G401.6 (cell line): Measurements from ENCODE around the gene CRY1.
"Not testable (repeated sequence)": the region's sequence is repeated elsewhere in the genome, so short reads cannot be mapped to it uniquely, and the experiment has no call there.

Experiments
- FAIRE-seq: peaks from 2 replicates; lab custom pipeline; 2012; peaks lifted over from hg19 to GRCh38; lab: Jason Lieb, UNC

Gene CRY1

DNA sequence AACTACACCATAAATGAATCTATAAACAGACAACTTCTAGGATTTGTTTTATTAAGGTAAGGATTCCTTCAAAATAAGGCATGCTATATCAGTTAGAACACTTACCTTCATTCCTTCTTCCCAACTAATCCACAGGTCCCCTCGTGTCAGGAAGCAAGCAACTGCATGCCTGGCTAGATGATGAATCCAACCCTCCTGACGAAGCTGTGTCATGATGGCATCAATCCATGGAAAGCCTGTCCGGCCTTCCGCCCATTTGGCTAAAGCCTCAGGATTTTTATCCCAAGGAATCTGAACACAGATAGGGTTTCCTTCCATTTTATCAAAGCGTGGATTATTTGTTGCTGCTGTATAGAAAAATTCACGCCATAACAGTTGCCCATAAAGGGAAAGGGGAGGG, 93.9 kb downstream of the CRY1 start:
- FAIRE-seq: no peak

DNA sequence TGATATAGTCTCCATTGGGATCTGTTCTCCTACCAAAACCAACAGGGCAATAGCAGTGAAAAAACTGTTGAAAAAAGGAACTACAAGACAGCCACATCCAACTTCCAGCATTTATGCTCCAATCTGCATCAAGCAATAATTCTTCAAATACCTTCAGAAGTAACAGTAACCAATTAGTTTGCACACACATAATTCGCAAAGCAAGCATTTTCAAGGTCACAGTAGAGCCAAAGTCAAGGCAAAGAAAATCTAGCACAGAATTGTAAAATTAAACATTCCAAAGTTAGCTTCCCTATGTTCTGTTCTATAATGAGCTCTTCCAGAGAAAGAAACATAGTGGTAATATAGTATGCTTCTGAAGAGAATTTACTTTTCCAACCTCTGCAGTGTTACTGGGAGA, 95.4 kb downstream of the CRY1 start:
- peak; percentile 19 for FAIRE-seq

DNA sequence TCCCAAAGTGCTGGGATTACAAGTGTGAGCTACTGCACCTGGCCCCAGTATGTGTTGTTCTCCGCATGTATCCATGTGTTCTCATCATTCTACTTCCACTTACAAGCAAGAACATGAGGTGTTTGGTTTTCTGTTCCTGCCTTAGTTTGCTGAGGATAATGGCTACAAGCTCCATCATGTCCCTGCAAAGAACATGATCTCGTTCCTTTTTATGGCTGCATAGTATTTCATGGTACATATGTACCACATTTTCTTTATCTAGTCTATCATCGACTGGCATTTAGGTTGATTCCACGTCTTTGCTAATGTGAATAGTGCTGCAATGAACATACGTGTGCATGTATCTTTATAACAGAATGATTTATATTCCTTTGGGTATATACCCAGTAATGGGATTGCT, 97.2 kb downstream of the CRY1 start:
- not testable (repeated sequence) for FAIRE-seq

DNA sequence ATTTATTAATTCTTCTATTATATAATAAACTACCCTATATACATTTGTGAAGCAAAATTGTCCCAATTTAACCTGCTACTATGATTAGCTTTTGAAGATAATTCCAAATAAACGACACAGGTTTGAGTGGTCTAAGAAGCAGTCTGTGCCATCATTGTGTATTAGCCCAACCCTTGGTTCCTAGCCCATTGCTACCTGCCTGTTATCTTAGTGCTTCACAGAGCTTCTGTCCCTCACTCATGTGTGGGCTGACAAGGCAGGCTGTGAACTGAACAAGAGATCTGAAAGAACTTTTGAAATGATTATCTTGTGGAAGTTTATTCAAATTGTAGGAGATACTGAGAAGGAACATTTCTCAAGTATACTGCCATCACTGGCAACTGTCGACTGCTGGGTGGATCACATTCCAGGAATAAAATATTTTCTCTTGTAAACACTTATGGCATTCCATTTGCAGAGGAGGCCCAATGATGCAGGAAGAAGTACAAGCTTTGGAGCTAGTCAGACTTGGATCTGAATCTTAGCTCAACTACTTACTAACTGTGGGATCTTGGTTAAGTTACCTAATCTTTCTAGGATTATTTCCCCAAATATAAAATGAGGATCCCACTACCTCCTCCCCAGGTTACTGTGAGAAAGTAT, 98.6 kb downstream of the CRY1 start:
- no peak for FAIRE-seq

DNA sequence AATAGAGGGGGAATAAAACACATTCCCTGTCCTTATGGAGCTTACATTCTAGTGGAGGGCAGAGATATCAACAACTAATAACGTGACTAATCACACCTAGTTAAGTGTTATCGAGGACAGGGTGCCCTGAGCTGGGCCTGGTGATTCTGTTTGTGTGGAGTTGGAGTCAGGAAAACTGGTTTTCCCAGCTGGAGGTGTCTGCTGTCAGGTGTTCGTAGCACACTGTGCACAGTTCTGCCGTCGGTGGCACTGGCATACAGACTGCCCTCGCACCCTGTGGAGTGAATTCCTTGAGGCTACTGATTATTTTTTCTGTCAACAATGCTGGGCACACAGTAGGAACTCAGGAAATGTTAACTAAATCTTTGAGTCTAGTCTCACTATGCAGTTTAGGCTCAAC, 105.5 kb downstream of the CRY1 start:
- no peak for FAIRE-seq

DNA sequence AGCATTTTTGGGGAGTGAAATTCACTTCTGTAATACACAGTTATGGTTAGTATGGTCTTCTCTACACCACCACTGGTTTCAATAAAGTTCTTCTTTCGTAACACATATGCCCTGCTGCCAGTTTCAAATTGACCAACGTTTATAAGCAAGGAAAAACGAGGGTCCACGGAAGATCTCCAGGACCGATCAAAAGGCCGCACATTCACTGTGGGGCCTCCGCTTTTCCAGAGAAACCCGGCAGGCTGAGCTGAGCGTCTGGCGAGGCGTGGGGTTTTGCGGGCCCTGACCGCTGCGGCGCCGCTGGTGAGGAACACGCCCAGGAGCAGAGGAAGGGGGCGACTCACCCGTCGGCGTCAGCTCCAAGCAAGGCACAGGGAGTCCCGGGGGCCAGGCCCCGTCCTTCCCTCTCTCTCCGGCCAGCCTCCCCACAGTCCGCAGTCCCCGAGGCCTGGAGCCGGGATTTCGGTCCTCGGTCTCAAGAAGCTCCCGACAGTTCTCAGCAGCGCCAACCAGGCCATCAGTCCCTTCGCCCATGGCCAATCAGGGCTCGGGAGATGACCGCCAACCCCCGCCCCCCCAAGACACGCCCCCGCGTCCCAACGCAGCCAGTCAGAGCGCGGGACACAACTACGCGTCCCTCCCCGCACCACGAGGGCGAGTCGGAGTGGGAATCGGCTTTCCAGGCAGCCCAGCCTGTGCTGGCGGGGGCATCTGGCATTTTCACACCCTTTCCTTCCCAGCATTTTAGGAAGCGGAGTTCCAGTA, 106.5 kb downstream of the CRY1 start, which contains the start of gene MTERF2:
Gene MTERF2, minus strand, starts transcription at position 522 of the 765 bp plus-strand sequence. CDS start 8,432 bp downstream, outside the sequence.
- peak; percentile 97 for FAIRE-seq

DNA sequence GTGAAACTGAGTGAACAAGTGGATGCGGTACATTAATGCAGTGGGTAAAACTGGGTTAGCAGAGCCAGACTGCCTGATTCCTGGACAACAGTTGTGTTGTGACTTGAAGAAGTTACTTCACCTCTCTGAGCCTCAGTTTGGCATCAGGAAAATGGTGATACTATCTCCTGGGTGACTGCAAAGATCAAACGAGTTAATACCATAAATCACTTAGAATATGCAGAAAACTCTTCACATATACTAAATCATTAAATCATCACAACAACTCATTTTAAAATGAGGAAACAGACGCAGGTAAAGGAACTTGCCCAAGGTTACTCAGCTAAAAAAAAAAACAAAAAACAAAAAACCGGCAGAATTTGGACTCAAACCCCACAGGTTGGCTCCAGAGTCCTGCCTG, 107.2 kb downstream of the CRY1 start:
- FAIRE-seq: no peak

DNA sequence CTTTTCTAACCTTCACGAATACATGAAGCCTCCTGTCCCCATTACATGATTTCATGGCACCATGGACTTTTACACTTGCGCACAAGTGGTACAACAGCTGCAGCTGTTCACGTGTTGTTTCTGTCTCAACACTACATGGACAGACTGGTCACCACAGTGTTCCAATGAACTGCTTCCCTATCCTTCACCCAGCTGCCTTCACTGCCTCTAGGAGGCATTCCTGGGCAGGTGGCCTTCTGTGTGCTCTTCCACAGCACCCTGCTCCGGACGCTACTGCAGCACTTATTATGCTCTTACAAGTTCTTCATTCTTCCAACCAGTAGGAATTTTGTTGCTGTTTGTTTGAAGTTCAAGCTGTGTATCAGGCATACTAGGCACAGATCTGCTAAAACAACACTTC, 107.9 kb downstream of the CRY1 start:
- no peak for FAIRE-seq

DNA sequence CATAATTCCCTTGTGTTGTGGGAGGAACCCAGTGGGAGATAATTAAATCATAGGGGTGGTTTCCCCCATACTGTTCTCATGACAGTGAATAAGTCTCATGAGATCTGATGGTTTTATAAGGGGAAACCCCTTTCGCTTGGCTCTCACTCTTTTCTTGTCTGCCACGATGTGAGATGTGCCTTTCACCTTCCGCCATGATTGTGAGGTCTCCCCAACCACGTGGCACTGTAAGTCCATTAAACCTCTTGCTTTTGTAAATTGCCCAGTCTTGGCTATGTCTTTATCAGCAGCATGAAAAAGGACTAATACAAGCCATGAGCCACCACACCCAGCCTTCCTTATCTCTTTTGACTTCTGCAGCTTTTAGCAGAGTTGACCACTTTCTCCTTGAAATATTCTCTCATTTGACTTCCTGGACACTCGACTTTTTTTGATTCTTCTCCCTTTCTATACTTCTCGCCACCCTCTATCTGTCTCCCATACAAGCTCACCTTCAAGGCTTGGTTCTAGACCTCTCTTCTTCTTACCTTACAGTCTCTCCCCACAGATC, 108.7 kb downstream of the CRY1 start:
- FAIRE-seq: no peak

DNA sequence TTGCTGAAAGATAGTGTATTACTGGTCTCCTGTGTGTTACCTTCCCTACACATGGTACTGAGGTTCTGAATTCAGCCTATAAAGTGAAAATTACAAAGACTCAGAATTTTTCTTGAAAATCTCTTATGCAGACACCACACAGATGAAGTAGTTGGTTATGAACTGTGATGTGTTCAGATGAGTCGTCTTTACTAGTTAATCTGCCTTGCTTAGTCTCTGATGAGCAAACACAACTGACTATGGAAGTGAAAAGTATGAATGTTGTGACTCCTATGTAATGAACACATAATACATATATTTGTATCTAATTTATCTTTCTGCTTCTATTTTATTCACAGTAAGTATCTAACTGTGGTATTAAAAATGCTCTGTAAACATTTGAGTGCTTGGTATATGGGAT, 111.1 kb downstream of the CRY1 start:
- FAIRE-seq: no peak

DNA sequence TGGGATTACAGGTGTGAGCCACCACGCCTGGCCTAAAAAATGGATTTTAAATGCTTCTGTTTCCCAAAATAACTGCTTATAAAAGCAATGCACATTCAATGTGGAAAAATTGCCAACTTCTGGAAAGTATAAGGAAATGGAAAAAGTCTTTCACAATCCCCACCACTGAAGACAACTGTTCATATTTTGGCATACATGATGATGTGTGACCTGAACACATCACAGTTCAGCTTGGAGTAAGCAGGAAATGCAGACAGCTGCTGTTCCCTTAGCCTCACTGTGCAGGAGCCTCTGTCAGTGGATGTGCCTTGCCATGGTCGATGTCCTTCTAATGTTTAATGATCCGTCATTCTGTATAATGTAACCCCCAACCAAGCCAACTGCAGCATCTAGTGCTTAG, 111.6 kb downstream of the CRY1 start:
- no peak for FAIRE-seq

DNA sequence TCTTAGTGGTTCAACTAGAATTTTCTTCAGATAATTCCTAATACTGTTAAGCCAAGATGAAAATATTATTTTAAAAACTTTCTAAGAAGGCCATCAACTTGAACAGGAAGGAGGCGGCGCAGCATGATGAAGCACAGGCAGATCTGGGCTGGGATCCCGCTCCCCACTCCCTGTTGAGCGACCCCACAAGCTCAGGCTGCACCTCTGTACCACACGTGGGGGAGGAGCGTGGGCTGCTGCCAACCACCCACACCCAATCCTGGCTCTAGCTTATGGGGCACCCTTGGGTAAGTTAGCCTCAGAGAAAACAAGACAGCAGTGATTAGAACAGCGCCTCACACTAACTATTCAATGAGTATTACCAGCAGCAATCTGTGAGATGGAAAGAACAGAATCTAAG, 112.4 kb downstream of the CRY1 start:
- no peak for FAIRE-seq

DNA sequence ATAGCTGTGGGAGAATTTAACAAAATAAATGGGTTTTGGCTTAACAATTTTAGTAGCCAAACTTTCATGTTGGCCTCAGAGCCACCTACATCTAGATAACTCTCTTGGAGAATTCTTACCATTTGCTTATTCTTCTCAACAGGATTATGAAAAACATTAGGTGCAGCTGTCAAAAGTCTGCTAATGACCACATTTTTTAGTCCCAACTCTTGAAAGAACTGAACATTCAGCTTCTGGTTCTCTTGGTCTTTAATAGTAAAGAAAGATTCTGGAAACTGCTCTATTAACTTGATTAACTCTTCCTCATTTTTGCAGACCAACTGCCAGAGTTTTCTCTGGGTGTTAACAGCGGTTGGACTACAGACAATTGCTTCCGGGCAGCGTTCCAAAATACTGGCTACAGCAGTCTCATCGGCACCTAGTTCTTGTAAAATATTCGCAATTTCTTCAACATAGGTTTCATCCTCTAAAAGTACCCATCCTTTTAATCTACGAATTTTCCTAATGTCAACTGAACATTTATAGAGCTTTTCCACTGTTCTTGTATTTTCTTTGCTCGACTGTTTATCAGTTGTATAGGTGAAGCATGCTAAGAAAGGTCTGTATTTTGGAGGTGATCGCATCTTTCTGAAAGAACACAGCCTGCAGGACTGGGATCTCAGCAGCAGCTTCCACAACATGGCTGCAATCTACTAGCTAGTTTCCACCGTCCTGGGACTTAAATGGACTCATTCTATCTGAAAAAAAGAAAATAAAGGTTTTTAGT, 115.1 kb downstream of the CRY1 start:
- peak; percentile 56 for FAIRE-seq

DNA sequence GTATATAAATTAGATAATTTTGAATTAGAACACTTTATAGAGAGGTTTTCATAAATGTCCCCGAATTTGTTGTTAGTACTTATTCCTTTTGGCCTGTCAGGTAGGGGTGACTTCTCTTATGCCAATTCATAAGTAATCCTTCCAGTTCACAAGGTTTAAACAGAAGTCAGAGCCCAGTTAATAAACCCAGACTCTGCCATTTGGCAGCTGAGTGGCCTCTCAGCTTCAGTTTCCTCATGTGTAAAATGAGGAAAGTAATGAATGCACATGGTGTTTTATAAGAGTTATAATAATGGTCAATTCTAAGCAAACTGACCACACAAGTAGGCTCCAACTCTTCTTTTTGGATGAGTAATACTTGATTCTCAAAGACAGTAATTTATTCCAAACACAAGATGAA, 116.7 kb downstream of the CRY1 start:
- no peak for FAIRE-seq

DNA sequence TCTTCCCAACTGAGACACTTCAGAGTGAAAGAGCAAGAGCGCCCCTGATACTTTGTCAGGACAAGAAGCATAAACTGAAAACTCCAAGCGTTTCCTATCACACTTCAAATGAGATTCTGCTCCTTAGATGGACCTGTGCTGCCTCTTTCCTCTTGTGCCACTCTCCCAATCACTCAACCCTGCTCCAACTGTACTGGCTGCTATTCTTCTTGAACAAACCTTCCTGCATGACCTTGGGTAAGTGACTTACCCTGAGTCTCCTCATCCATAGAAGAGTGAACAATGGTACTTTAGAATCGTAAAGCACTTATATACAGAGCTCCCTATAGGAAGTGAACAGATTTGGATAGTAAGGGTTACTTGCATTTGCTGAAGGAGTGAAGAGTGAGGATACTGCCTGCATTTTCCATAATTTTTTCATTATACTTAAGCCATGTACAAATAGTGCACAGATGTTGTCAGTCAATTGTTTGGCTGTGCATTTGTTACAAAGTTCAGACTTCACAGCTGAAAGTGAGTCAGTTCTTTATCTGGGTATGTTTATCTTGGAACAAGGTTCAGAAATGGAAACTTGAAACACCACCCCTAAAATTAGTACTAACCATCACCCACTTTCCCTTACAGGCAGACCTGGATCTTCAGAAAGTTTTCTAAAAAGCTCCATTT, 117.2 kb downstream of the CRY1 start:
- FAIRE-seq: no peak

DNA sequence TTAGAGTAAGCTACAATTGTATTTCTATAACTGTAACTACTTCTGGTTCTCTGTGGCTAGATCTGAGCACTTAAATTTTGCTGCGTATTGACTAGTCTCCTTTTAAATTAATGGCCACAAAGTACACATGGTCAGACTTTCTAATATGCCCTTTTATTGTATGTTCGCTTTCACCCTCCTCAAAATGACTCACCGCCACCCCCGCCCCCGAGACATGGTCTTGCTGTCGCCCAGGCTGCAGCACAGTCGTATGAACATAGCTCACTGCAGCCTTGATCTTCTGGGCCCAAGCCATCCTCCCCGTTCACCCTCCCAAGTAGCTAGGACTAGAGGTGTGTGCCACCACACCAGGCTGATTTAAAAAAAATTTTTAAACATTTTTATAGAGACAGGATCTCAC, 118.3 kb downstream of the CRY1 start:
- FAIRE-seq: no peak

DNA sequence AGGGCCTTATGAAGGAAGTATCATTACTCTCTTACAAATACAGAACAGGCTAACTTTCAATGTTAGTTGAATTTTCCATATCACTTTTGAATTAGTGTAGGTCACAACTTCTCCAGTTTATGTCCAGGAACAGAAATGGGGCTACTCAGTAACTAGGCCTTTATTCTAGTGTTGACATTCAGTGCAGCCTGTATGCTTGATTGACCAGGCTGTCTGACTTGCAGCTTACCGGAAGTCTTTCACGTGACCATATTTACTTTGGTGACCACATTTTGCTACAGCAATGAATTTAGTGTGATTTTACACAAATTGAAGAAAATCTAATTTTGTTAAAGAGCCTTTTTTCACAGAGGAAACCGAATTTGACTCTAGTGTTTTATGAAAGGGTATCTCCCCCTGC, 118.8 kb downstream of the CRY1 start:
- FAIRE-seq: no peak

DNA sequence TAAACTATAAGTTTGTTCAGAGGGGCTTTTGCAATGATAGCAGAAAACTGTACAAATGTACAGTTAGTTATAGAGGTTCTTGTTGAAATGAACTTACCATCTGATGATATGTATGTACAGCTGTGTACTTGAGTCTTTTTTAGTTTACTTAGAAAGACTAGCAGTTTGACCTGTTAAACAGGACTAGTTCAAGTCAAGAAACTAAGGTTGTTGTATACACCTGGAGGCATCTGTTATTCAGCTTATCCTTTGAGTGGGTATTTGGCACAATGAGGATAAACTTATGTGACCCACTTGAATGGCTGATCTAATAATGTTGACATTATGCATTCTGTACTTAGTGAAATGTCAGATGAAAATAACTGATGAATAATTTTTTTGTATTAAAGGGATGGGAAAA, 119.8 kb downstream of the CRY1 start:
- FAIRE-seq: peak; percentile 40

DNA sequence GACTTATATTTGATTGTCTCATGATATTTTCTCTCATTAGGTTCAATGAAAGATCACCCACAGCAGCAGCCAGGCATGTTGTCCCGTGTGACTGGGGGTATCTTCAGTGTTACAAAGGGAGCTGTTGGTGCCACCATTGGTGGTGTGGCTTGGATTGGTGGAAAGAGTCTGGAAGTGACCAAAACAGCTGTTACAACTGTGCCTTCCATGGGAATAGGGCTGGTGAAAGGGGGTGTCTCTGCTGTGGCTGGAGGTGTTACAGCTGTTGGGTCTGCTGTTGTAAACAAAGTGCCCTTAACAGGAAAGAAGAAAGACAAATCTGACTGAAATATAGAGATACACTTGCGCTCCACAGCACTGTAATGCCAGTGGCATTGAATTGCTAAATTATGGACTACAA, 122.3 kb downstream of the CRY1 start:
- no peak for FAIRE-seq

DNA sequence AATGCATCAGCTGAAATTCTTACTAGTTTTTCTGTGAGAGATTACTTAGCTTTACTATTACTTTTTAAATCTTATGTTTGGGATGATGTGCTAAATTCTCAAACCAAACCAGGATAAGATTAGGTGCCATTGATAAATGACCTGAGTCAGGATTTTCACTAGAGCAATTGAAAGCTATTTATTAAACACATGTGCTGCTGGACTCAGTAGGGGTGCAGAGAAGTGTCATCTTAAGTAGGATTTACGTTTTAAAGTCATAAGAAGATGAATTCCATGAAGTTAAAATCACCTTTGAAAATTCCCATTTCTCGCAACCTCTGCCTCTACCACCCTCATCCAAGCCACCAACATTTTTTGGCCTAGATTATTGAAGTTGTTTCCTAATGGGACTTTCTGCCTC, 128.8 kb downstream of the CRY1 start:
- FAIRE-seq: no peak

DNA sequence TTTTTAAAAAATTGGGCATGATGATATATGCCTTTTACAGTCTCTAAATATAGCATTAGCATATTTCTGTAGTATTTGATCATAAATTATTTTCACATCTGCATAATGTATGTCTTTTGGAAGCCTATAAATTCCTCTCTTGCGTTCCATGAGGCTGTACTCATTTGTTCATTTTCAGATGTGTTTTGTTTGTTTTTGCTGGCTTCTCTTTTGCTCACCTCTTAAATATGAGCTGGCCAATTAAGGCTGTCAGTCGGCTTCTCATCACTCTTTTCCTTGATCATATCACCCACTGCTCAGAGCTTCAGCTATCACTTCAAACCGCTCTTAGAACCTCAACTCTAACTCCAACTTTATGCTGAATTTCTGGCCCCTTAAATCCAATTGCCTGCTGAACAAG, 131.1 kb downstream of the CRY1 start:
- FAIRE-seq: no peak

DNA sequence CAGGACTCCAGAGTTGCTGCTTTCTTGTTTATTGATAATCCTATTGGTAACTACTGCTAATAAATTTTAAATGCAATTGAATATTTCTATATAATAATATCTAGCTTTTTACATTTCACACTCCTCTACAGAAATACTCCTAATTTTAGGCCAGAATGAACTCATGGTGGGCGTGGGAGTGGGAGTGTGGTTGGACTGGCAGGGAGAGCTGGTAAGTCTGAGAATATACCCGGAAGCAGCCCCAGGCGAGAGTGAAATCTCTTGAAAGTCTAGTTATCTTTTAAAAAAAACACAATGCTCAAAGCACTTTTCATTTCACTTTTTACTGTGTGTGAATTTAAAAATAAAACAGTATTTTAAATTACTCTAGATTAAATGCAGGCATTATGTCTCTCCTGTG, 132.9 kb downstream of the CRY1 start:
- FAIRE-seq: no peak

DNA sequence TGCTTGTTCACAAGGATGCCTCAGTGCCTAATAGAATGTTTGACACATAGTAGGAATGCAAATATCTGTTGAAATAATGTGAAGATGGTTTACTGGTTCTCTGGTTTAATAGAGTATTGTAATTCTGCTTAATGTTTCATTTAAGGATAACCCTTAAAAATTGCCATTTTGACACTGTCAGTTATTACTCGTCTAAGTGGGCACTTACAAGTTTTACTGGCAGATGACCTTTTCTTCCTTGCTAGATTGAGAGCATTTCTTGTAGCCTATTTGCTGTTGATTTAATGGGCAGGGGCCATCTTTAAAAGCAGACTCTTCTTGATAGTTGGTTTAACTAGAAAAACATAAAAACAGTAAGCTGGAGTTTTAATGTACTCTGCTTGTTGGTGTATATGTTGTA, 135.8 kb downstream of the CRY1 start:
- no peak for FAIRE-seq
